Fibroblast of skin of abdomen (primary cell): ENCODE data around the gene ZFAND3.
A peak's percentile ranks its signal among the peaks of the same experiment; 100 is the strongest.

Experiments
- DNase-seq: peaks from one replicate; pipeline ENCODE4 v3.0.0-alpha.2; 2013

The ZFAND3 gene

DNA sequence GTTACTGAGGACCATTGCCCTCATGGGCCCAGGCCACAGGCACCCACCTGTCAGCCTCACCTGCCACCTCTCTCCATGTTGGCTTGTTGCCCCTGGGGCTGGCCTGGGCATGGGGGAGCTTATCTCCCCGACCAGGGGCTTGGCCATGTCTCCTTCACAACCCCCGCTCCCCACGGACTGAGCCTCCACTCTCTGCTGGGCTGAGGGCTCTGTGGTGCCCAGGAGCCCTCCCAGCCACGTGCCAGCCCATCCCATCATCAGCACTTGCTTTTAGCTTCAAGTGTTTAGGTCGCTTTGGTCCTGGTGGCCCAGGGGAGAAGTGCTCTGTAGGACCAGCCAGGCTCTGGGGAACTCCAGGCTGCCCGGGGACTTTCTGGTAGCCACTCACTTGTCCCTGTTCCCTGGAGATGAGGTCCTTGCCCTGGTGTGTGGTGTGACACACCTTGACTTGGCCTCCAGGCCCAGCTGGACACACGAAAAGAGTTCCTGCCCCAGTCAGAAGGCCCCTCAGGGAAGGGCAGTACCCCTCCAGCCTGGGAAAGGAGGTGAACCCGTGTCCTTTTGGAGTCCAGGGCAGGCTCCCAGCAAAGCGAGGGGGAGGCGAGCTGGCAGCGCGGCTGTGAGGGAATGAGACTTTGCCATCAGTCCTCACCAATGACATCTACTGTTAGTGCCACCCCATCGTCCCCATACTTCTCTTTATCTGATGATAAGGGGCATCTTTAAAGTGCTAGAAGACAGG lies 352.6 kb downstream of the ZFAND3 start:
- no peak for DNase-seq

DNA sequence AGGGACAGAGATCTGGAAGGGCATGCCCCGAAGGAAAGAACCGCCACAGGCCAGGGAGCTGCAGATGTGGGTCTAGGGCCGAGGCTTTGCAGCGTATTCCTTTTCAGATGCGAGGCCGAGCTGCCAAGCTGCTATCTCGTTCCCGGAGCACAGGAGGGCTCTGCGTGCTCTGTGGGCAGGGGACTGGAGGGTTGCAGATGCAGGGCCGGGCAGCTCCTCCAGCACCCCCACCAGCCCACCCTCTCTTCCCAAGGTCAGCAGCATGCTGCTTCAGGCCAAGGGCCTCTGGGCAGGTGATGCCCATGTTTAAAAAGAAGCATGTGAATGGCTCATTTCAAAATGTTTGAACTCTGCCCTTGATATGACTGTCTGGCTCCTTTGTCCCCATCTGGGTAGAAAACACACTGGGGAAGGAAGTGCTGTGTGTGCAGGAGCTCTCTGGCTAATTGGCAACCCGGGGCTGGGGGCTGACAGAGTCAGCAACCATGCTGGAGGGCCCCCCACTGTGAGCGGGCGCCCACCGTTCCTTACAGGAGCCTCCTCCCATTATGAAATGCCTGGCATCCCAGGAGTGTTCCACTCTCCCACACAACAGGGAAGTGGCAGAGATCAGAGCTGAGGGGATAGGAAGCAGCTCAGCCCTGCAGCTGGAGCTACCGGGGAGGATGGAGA lies 353.3 kb downstream of the ZFAND3 start:
- DNase-seq = no peak

DNA sequence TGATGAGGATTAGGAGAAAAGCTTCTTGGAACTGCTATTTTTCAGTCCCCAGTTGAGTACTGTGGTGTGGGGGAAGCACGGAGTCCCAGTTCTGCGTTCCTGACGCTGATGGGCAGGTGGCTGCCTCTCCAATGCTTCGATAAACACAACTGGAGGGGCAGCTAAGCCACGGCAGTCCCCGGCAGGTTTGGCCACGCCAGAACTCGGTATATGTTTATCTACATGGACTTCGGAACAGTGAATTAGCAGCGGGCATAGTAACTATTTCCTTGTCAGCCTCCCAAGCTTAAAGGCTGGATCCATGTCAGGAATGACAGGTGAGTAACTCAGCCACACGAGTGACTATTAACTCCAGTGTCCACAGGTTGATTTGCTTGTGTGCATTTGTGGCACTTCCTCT lies 354.4 kb downstream of the ZFAND3 start:
- DNase-seq = no peak

- DNase-seq = no peak
Observed at GRCh38 chr6:38174315-38174714, 354.8 kb downstream of the ZFAND3 start.

DNA sequence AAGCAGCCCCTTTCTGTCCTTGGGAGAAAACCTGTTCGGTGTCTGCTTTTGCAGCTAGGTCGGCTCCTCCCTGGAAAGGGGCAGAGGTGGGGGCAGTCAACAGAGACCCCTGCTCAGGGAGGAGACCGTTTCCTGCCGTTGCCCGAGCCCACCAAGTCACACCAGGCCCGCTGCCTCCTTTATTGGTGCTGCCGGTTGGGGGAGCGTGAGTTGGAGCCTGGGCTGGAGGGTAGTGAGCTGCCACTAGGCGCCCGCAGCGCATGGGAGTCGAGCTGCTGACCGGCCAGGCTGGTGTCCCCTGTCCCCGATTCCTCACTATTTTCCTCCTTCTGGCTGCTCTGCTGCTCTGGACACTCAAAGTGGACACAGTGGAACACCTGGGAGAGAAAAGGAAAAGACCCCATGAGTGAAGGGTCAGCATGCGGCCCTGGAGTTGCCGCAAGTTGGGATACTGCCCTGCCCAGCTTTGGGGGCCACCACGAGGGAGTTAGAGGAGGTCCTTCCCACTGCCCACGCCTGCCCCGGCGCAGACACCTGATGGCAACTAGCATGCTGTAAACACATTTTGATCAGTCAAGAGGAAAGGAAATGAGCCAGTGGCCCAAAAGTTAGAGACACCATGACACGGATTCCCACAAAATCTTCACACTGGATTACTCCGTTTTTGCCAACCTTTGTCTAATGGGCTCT lies 355.4 kb downstream of the ZFAND3 start:
- no peak for DNase-seq

GRCh38 chr6:38175786-38176185 lies 356.3 kb downstream of the ZFAND3 start:
- no peak for DNase-seq

DNA sequence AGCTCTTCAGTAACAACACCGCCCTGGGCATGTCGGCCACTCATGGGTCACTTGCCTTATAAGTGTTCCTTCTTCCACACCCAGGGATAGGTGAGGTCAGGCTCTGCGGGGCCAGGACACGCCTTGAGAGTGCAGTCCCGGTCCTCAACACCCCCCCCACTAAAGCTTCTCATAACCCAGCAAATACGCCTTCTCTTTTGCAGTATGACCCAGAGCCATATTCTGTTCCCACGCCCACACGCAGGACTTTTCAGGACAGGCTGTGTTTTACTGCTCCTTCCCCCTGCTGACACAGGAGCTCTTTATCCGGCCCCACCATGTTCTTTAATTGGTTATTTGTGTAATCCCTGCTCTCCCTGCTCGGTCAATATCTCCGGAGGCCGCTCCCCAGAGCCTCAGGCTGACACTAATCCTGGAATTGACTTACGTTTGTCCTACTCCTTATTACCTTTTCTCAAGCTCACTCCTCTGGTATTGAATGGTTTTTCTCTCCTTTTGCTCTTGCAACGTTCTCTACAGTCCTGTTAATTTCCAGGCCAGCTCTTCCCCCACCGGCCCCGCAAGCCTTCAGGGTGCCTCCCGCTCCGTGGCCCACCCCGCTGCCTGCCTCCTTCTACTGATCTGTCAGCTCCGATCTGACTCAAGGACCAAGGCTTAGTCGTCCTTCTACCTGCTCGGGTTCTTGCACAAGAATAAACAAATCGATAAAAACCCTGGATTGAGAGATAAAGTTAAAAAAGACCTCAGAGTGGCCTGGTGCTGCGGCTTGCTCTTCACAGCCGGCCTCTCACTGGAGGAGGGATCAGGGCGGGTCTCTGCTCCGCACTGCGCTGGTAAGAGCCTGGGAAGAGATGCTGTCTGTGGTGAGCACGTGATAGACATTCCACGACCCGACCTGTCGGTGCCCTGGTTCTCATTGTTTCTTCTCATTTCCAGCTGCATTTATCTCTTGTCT lies 357.5 kb downstream of the ZFAND3 start:
- DNase-seq = no peak

DNA sequence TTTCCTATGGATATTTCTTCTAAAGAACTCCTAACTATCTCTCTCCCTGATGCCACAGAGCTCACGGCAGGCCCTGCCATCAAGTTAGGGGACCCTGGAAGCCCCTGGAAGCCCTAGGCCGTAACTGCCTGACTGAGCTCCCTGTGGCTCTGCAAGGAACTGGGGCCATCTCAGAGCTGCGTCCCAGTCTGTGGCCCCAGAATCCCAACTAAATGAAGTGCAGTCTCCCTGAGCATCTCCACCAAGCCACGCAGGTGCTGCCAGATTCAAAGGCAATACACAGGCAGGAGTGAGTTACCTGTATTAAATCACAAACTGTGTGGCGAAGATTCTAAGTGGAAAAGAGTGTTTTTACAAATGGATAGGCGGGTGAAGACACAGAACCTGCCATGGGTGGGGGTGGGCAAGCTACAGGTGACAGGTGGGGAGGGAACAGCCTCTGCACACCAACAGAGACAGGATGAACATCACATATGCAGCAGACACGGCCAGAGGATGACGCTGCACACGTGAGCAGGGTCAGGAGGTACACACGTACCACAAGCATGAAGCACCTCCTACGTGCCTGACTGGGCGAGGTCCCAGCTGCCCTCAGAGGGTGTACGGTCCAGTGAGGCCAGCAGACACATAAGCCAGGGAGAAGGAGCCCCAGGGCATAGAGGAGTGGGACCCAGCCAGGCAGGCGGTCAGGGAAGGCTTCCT lies 358.5 kb downstream of the ZFAND3 start:
- no peak for DNase-seq

DNA sequence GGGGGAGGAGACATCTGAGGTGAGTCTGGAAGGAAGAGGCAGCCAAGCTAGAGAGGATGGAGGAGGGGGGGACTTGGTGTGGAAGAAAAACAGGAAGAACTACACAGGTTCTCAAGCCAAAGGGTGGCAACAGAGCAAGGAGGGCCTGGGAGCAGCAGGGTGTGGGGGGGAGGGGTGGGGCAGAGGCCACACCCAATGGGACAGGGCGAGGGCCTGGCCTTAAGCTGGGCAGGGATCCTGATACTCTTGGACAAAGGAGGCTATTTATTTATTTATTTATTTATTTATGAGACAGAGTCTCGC lies 359.0 kb downstream of the ZFAND3 start:
- no peak for DNase-seq

- no peak for DNase-seq
Observed at GRCh38 chr6:38179300-38179699, 359.8 kb downstream of the ZFAND3 start.

DNA sequence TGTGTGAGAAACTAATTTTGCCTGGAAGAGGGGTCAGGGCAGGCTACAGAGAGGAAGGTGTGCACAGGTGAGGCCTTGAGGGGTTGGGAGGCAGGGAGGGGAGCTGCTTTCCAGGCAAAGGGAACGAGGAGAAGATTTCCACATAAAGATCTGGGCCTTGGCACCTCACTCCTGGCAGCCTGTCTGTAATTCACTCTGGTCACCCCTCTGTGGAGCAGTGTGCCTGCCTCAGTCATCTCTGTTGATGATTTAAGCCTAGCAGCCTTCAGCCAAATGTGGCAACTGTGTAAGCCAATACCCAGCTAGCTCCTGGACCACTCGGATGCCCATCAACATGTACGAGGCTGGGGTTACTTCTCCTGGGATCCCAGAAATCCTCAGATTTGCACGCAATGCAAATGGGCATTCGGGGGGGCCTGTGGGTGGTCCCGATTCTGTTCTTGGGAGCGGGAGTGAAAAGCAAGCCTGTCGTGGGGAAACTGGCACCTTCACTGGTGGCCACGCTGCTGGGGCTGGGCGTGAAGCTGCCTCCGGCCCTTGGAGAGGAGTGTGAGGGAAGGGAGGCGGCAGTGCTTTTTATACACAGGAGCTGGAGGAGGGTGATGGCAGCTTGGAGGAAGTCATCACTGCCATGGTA lies 360.4 kb downstream of the ZFAND3 start:
- no peak for DNase-seq

DNA sequence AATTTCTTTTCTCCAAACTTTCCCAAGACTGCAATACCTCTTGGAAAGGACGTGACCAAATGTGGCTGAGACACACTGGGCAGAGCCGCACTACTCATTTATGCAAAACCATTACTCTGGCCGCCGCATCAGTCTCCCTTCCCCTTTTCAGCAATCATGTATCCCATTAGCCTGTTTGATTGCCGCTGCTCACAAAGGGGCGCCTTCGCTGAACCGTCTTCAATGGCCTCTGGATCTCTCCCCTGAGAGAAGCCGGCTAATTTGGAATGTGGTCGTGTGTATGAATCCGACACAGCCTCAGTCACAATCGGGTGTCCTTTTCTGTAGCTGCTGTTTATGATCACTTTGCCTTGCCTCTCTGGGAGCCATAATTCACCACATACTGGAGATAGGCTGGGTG lies 361.1 kb downstream of the ZFAND3 start:
- no peak for DNase-seq

GRCh38 chr6:38182426-38182825 lies 362.9 kb downstream of the ZFAND3 start:
- no peak for DNase-seq

DNA sequence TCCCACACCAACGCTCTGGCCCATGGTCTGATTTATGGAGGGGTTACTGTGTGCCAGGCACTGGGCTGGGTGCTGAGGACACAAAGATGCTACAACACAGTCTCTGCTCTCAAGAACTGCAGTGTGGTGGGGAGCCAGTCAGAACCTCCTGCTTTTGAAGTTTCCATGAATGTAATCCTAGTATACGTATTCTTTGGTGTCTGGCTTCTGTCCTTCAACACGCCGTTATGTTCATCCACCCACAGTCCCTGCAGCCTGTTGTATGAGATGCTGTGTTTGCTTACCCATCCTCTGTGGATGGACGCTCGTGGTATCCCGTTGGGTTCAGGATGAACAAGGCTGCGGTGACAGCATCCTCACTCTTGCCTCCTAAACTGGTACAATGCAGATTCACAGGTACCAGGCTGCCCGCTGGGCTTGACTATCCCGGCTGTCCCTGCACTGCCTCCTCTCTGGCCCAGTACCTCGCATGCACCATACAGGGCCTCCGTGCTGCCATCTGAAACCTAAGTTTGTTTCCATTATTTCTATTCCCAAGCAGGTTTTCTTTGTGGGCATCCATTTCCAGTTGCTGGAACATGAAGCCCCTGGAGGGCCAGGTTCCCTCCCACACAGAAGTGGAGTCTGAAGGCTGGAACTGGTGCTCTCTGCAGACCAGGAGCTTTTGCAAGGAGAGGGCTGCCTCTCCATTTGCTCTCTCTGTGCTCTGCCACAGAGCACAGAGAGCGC lies 364.5 kb downstream of the ZFAND3 start:
- DNase-seq = no peak

- no peak for DNase-seq
Observed at GRCh38 chr6:38184585-38185080, 365.1 kb downstream of the ZFAND3 start.

- no peak for DNase-seq
Observed at GRCh38 chr6:38185244-38185643, 365.7 kb downstream of the ZFAND3 start.

GRCh38 chr6:38185752-38186151 lies 366.2 kb downstream of the ZFAND3 start:
- no peak for DNase-seq

- DNase-seq = peak; percentile 26
Observed at GRCh38 chr6:38187325-38187724, 367.8 kb downstream of the ZFAND3 start.

DNA sequence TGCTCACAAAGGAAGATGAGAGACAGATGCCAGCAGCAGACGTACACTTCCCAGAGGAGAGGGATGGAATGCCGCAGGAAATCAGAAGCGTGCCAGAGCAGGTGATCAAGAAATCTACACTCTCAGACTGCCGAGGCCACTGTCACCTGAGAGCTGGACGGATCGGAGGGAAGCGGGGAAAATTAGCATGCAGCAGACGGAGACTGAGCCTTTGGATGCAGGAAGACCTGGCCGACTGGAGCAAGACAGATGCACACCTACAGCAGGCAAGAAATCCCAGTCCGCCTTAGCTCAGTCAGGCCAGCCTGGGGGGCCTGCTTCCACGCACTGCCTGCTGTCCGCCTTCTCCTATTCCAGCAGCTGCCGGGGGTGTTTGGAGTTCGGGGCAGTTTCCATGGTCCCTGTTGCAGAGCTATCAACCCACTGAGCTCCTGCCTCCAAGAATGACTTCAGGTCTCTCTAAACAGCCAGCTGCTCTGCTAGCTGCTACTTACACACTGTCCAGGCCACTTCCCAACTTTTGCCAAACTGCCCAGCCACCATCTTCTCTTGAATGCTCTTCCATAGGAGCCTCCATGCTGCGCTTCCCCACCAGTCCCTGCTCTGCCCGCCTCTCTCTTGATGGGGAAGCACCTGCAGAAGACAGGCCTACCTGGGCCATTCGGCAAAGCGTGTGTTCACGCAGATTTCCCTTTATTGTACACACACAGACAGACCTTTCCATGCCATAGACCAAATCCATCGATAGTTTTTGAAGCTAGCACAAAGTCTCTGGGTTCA lies 368.5 kb downstream of the ZFAND3 start:
- no peak for DNase-seq
